ENCODE results near the gene SPDYE8.
"Not testable (repeated sequence)": the region's sequence is repeated elsewhere in the genome, so short reads cannot be mapped to it uniquely, and the experiment has no call there.

- TF ChIP-seq CTCF, POLR2AphosphoS5, POLR2A (IDR thresholded peaks at IDR 0.05): not testable (repeated sequence)
These were observed 24.2 kb downstream of the SPDYE8 start for GRCh38 chr7:73005356-73005692.
